GM23248 (cell line): ENCODE data around the gene PRUNE2.

Experiments
- EZH2 ChIP-seq: fragments of 200-600 bp; sonication (generic); IDR thresholded peaks from 2 replicates; pipeline ENCODE4 v1.6.1; 2018; ENCODE audit warnings: antibody characterized with exemption, mild to moderate bottlenecking; ENCODE audit not compliant: insufficient read depth, poor library complexity, severe bottlenecking
- EZH2phosphoT487 ChIP-seq: fragments of 200-600 bp; sonication (generic); IDR thresholded peaks from 2 replicates; pipeline ENCODE4 v1.6.1; 2018; ENCODE audit warnings: antibody characterized with exemption, moderate library complexity, mild to moderate bottlenecking, low read depth; ENCODE audit not compliant: insufficient read depth

GRCh38 chr9:76616780-76617179 lies 289.1 kb downstream of the PRUNE2 start:
- TF ChIP-seq EZH2 (no peak), EZH2phosphoT487 (no peak)
